ENCODE measurements around the gene SIPA1L3. TPM values are rescaled to one million over a fixed set of nuclear protein-coding genes. Genes with fewer than 3 reads are reported as not detected.

SIPA1L3 gene
- total and polyA plus RNA-seq, 10 of the 15 experiments (the other 5 are each of a cell fraction or from before 2014, with no cell fraction given), result 0.24 to 66.2 (median 19.1) TPM

DNA sequence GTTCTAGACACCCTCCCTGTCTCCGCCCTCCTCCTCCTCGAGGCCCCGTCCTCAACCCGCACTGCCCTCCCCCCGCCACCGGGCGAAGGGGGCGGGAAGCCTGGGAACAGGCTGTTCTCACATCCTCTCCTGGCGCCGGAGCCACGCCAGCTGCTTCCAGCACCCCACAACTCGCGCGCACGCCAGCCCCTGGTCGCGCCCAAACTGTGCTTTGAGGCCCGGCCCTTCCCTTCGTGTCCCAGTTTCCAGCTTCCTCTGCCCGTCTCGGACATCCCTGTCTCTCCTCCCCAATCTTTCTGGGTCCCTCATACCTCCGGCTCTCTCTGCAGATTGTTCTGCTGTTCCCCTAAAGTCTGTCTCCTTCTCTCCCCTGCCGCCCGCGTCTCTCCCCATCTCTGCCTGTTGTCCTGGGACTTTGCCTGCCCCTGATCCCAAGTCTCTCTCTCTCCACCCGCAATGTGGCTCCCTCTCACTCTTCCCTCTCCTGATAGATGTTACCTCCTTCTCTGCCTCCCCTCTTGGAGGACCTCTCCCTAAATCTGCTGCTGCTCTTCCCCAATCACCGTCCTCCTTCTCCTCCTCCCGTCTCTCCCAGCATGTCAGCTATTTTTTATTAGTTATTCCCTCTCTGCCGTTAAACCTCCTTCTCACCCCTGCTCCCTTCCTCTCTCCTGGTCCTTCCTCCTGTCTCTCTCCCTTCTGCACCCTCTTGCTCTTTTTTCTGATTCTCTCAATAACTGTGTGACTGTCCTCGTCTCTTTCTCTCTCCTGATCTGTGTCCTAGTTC is 302.9 kb downstream of the SIPA1L3 start:
- H3K9ac ChIP-seq (ENCODE audit: control insufficient read depth, insufficient read depth, low read length), result no peak overlapping the region
- peaks cover 24% of the 10 kb centered on the region for H3K4me1 ChIP-seq (ENCODE audit: control insufficient read depth, insufficient read depth, low read length)
- intact Hi-C loops (cut with micrococcal nuclease; ENCODE audit: unreplicated experiment) (no loop called here), in situ Hi-C loops (cut with MboI) (no loop called here)
- no peak overlapping the region for H3K27ac ChIP-seq (ENCODE audit: control insufficient read depth, insufficient read depth)
- WGBS (ENCODE audit: insufficient coverage, insufficient replicate concordance, low lambda C conversion rate, missing lambda C conversion rate), result 37% methylated on average over 28 of the region's 30 CpGs
- no peaks in the 10 kb centered on the region for H3K27me3 ChIP-seq (replicated peaks in 1 of 2; ENCODE audit: control insufficient read depth in 2 of 2, insufficient read depth in 2 of 2, low read length in 1 of 2)
- RAD21 ChIA-PET (ENCODE audit: unreplicated experiment), result no interaction called here
- DNase-seq (ENCODE audit: low read depth, low spot score) (no peak), FAIRE-seq (no peak), ATAC-seq (no peak)
- no peaks in the 10 kb centered on the region for H3K9me3 ChIP-seq (replicated peaks; ENCODE audit: control insufficient read depth, insufficient read depth, low read length)
- H4K20me1 ChIP-seq (ENCODE audit: control insufficient read depth, insufficient read depth), result no peaks in the 10 kb centered on the region
- SMC1A ChIA-PET (ENCODE audit: uncharacterized antibody, unreplicated experiment), result no interaction called here
- no peak overlapping the region; the same call in 1 of the 2 replicates for H3K4me2 ChIP-seq (ENCODE audit: control insufficient read depth, insufficient read depth)
- no peak overlapping the region for H2AFZ ChIP-seq (ENCODE audit: control insufficient read depth, low read depth, low read length)
- H3K36me3 ChIP-seq (ENCODE audit: control insufficient read depth in 2 of 2, insufficient read depth in 2 of 2, low read length in 1 of 2), result peaks cover 0 to 3% of the 10 kb centered on the region in 2 experiments; a peak in 3 of 4 replicates
- no peak overlapping the region for H3K4me3 ChIP-seq
- TF ChIP-seq EED (IDR thresholded peaks at IDR 0.05; ENCODE audit: low read depth) (0 out of 2 replicates have a peak, but pooled peaks have one; percentile 25), KDM1A (IDR thresholded peaks at IDR 0.05; ENCODE audit: borderline replicate concordance) (no peak), POLR2A (IDR thresholded peaks at IDR 0.05; ENCODE audit: low read depth, low read length) (0 out of 2 replicates have a peak, but pooled peaks have one; percentile 15), BACH1 (IDR thresholded peaks at IDR 0.05; ENCODE audit: borderline replicate concordance) (no peak)
- no TSS peak for BruUV-seq (replicated peaks)
- H3K79me2 ChIP-seq (ENCODE audit: control insufficient read depth, insufficient read depth, low read length), result no peaks in the 10 kb centered on the region
- CTCF ChIA-PET, result interaction anchor here (1.0 kb wide), 1 partner anchor 126 kb away, joined by 3 read pairs; the partner anchor contains the start of gene CATSPERG
- POLR2A ChIA-PET, result no interaction called here

GRCh38 chr19:38210458-38210987 is 303.5 kb downstream of the SIPA1L3 start:
- in situ Hi-C loops (cut with MboI) (no loop called here), intact Hi-C loops (cut with micrococcal nuclease; ENCODE audit: unreplicated experiment) (no loop called here)
- ChIA-PET RAD21 (ENCODE audit: unreplicated experiment) (no interaction called here), SMC1A (ENCODE audit: uncharacterized antibody, unreplicated experiment) (no interaction called here), POLR2A (no interaction called here), CTCF (no interaction called here)
- H3K4me3 ChIP-seq, result no peak overlapping the region
- ATAC-seq, result no peak
- H3K27me3 ChIP-seq (replicated peaks in 1 of 2; ENCODE audit: control insufficient read depth in 2 of 2, insufficient read depth in 2 of 2, low read length in 1 of 2), result no peaks in the 10 kb centered on the region
- H3K4me1 ChIP-seq (ENCODE audit: control insufficient read depth, insufficient read depth, low read length), result peaks cover 24% of the 10 kb centered on the region
- 18% methylated on average over 14 of the region's 24 CpGs for WGBS (ENCODE audit: insufficient coverage, insufficient replicate concordance, low lambda C conversion rate, missing lambda C conversion rate)
- no peak for FAIRE-seq
- H3K79me2 ChIP-seq (ENCODE audit: control insufficient read depth, insufficient read depth, low read length), result no peaks in the 10 kb centered on the region
- no peak for DNase-seq (ENCODE audit: low read depth, low spot score)
- H3K36me3 ChIP-seq (ENCODE audit: control insufficient read depth in 2 of 2, insufficient read depth in 2 of 2, low read length in 1 of 2), result peaks cover 0 to 3% of the 10 kb centered on the region in 2 experiments; a peak in 3 of 4 replicates
- no peak overlapping the region for H3K9ac ChIP-seq (ENCODE audit: control insufficient read depth, insufficient read depth, low read length)
- no peaks in the 10 kb centered on the region for H4K20me1 ChIP-seq (ENCODE audit: control insufficient read depth, insufficient read depth)
- peak overlapping the region; percentile 3; the same call in 1 of the 2 replicates for H3K4me2 ChIP-seq (ENCODE audit: control insufficient read depth, insufficient read depth)
- BruUV-seq (replicated peaks), result no TSS peak
- no peak overlapping the region for H2AFZ ChIP-seq (ENCODE audit: control insufficient read depth, low read depth, low read length)
- H3K9me3 ChIP-seq (replicated peaks; ENCODE audit: control insufficient read depth, insufficient read depth, low read length), result no peaks in the 10 kb centered on the region
- TF ChIP-seq KLF5 (IDR thresholded peaks at IDR 0.05; ENCODE audit: partially characterized antibody) (no peak), POLR2A (IDR thresholded peaks at IDR 0.05; ENCODE audit: low read depth, low read length) (peak; percentile 34; the same call in 1 of the 2 replicates)
- no peak overlapping the region for H3K27ac ChIP-seq (ENCODE audit: control insufficient read depth, insufficient read depth)

Measured in GM12878 (cell line).